ENCODE results near the gene POU2AF1. TPM values are rescaled to one million over a fixed set of nuclear protein-coding genes. Genes with fewer than 3 reads are reported as not detected.
"Not testable (repeated sequence)": the region's sequence is repeated elsewhere in the genome, so short reads cannot be mapped to it uniquely, and the experiment has no call there.

POU2AF1 gene
- total RNA-seq, 4 donors from 2014 or later: 0.87 TPM; not detected in 3

GRCh38 chr11:111399187-111400031, 20.3 kb upstream of the POU2AF1 start:
- Histone ChIP-seq H3K27ac (no peak overlapping the region), H3K4me3 (no peak overlapping the region), H3K27me3 (no peaks in the 10 kb centered on the region), H3K4me1 (peaks cover 0 to 4% (median 0%) of the 10 kb centered on the region in 4 donors), H3K9me3 (no peaks in the 10 kb centered on the region), H3K36me3 (no peaks in the 10 kb centered on the region)
- no peak for TF ChIP-seq EP300 (IDR thresholded peaks at IDR 0.05)
- no peak for TF ChIP-seq POLR2A (IDR thresholded peaks at IDR 0.05)
- no peak for TF ChIP-seq CTCF (IDR thresholded peaks at IDR 0.05)
- 93 to 96% methylated on average over 7 of the region's 7 CpGs for WGBS, 2 donors
- no peak for DNase-seq (ENCODE audit: low spot score in 2 of 2)

DNA sequence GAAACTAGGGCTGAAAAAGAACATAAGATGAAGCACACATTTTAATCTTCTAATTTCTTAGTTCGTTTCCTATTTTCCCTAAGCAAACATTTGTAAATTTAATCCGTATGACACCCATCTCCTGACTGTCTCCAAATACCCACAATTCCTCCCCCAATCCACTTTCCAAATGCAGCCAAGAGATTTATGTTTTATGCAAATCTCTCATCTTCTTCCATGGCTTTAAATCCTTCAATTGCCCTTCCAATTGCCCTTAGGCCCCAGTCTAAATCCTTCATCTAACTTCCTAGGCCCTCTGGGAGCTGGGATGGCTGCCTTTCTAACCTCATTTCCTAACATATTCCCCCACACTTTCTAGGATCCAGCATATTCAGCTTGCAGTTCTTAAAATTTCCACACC, 18.0 kb upstream of the POU2AF1 start:
- Histone ChIP-seq H3K27me3 (no peaks in the 10 kb centered on the region), H3K9me3 (no peaks in the 10 kb centered on the region), H3K27ac (no peak overlapping the region), H3K36me3 (no peaks in the 10 kb centered on the region), H3K4me1 (peaks cover 0 to 4% (median 0%) of the 10 kb centered on the region in 4 donors), H3K4me3 (no peak overlapping the region)
- 63 to 64% methylated on average over 2 of the region's 2 CpGs for WGBS, 2 donors
- DNase-seq (ENCODE audit: low spot score in 2 of 2): no peak
- TF ChIP-seq EP300 (IDR thresholded peaks at IDR 0.05) (no peak), CTCF (IDR thresholded peaks at IDR 0.05) (no peak), POLR2A (IDR thresholded peaks at IDR 0.05) (no peak)

DNA sequence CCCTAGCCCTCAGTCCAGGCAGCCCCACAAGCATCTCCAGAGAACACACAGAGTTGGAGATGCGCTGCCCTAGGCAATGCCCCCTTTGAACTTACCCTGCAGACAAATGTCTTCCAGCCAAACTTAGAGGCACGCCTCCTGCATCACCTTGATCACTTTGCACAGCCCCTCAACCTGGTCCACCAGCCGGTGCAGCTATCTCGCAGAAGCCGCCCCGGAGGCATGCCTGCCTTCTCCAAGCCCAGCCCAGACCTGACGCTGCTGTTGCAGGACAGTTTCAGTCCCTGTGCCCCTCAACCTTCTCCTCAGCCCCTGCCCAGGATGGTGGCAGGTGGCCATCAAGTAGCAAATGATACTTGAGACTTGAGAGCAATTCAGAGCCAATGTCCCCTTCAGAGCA, 16.7 kb upstream of the POU2AF1 start:
- no peak overlapping the region for H3K4me3 ChIP-seq
- H3K9me3 ChIP-seq: no peaks in the 10 kb centered on the region
- TF ChIP-seq POLR2A (IDR thresholded peaks at IDR 0.05) (no peak), CTCF (IDR thresholded peaks at IDR 0.05) (no peak), EP300 (IDR thresholded peaks at IDR 0.05) (no peak)
- H3K4me1 ChIP-seq: peaks cover 0 to 4% (median 0%) of the 10 kb centered on the region in 4 donors
- no peak overlapping the region for H3K27ac ChIP-seq
- DNase-seq (ENCODE audit: low spot score in 2 of 2): no peak
- 90 to 94% methylated on average over 7 of the region's 7 CpGs for WGBS, 2 donors
- H3K27me3 ChIP-seq: no peaks in the 10 kb centered on the region
- no peaks in the 10 kb centered on the region for H3K36me3 ChIP-seq

- Histone ChIP-seq H3K27ac (no peak overlapping the region), H3K27me3 (no peaks in the 10 kb centered on the region), H3K4me1 (peaks cover 0 to 4% (median 0%) of the 10 kb centered on the region in 4 donors), H3K9me3 (no peaks in the 10 kb centered on the region), H3K4me3 (no peak overlapping the region), H3K36me3 (no peaks in the 10 kb centered on the region)
- WGBS, 2 donors: 33 to 44% methylated on average over 7 of the region's 7 CpGs
- no peak for DNase-seq (ENCODE audit: low spot score in 2 of 2)
- TF ChIP-seq CTCF (IDR thresholded peaks at IDR 0.05) (no peak), EP300 (IDR thresholded peaks at IDR 0.05) (no peak), POLR2A (IDR thresholded peaks at IDR 0.05) (no peak)
These were observed 16.0 kb upstream of the POU2AF1 start for GRCh38 chr11:111395081-111395480.

DNA sequence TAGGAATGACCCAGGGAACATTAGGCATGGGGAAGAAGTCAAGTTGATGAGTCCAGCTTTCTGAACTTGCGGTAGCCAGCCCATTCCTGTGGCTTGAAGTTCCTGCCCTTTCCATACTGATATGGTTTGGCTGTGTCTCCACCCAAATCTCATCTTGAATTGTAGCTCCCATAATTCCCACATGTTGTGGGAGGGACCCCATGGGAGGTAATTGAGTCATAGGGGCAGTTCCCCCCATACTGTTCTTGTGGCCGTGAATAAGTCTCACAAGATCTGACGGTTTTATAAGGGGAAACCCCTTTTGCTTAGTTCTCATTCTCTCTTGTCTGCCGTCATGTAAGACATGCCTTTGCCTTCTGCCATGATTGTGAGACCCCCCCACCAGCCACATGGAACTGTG, 15.1 kb upstream of the POU2AF1 start:
- not testable (repeated sequence) for H3K27me3 ChIP-seq; H3K27ac ChIP-seq; H3K36me3 ChIP-seq; H3K4me1 ChIP-seq; H3K4me3 ChIP-seq; H3K9me3 ChIP-seq; DNase-seq (ENCODE audit: low spot score in 2 of 2)
- WGBS, 2 donors: 75 to 87% methylated on average over 3 to 4 of the region's 4 CpGs

Measured in tibial nerve (tissue), 4 donors.